Mucosa of stomach (tissue), 1 donor: ENCODE measurements around the gene RGS6.

Source experiments
- H3K27me3 ChIP-seq: one replicate; pipeline ENCODE4 v1.7.0; 2013; ENCODE audit warnings: mild to moderate bottlenecking, low read length; ENCODE audit not compliant: control insufficient read depth, insufficient read depth
- H3K36me3 ChIP-seq: one replicate; pipeline ENCODE4 v1.7.0; 2013; ENCODE audit warnings: low read length; ENCODE audit not compliant: control insufficient read depth, insufficient read depth
- H3K4me1 ChIP-seq: one replicate; pipeline ENCODE4 v1.7.0; 2013; ENCODE audit warnings: mild to moderate bottlenecking, low read length; ENCODE audit not compliant: control insufficient read depth, insufficient read depth
- H3K4me3 ChIP-seq: one replicate; pipeline ENCODE4 v1.7.0; 2013; ENCODE audit warnings: low read length
- H3K9ac ChIP-seq: one replicate; pipeline ENCODE4 v1.7.0; 2013; ENCODE audit warnings: mild to moderate bottlenecking, low read length, moderate library complexity
- H3K9me3 ChIP-seq: one replicate; pipeline ENCODE4 v1.7.0; 2013; ENCODE audit warnings: mild to moderate bottlenecking, low read length, moderate library complexity; ENCODE audit not compliant: control insufficient read depth
- donor health status: Pancreatic carcinoma.

The RGS6 gene

DNA sequence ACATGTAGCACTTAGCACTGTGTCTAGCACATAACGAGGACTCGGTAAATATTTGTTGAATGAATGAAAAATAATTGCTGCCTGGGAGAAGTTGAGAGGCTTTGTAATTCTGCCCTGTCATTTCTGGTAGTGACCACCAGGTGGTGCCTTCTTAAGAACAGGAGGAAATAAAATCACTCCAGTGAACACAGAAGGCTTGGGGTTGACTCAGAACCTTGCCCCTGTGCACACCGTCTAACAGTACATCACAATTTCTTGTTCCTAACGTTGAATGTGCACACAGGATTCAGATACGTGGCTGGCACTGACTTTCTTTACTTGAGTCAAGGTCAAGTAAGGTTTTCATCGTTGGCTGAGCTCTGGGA, 91.8 kb downstream of the RGS6 start:
- Histone ChIP-seq H3K4me1 (no peaks in the 10 kb centered on the region), H3K9me3 (no peaks in the 10 kb centered on the region), H3K4me3 (no peak overlapping the region), H3K9ac (no peak overlapping the region), H3K27me3 (no peaks in the 10 kb centered on the region), H3K36me3 (no peaks in the 10 kb centered on the region)

DNA sequence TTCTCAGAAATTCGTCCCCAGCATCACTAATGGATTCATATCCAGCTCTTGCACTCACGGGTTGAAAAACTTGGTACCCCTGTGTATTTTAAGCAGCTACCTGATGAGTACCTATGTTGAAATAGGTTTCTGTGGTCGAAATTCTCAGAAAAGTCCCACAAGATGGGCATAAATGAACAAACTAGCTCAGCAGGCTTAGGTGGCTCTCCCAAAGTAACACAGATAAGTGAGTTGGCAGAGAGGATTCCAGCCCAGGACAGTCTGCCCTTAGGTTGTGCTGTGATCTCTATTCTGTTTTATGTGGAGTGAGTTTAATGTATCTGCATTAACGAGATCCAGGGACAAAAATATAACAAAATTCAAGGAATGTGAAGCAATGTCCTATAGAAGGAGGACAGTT, 92.3 kb downstream of the RGS6 start:
- no peaks in the 10 kb centered on the region for H3K4me1 ChIP-seq
- no peak overlapping the region for H3K4me3 ChIP-seq
- no peaks in the 10 kb centered on the region for H3K36me3 ChIP-seq
- H3K27me3 ChIP-seq = no peaks in the 10 kb centered on the region
- H3K9me3 ChIP-seq = no peaks in the 10 kb centered on the region
- H3K9ac ChIP-seq = no peak overlapping the region

- Histone ChIP-seq H3K36me3 (no peaks in the 10 kb centered on the region), H3K4me3 (no peak overlapping the region), H3K27me3 (no peaks in the 10 kb centered on the region), H3K4me1 (no peaks in the 10 kb centered on the region), H3K9ac (no peak overlapping the region), H3K9me3 (no peaks in the 10 kb centered on the region)
These were observed 94.3 kb downstream of the RGS6 start for GRCh38 chr14:72026536-72026935.

DNA sequence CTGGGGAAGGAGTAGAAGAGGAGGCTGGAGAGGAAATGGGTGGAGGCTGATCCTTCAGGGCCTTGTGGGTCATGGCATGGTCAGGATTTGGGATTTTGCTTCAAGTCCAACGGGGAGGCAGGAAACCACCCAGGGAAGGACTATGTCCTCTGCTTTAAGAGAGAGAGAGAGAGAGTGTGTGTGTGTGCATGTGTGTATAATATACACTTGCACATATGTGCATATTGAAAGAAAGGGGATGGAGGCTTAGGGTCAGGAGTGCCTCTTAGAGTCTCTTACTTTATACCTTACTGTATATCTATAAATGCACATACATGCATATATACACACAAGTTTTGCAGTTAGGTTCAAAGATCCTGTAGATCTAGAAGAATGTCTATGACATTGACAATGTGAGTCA, 94.8 kb downstream of the RGS6 start:
- Histone ChIP-seq H3K4me3 (no peak overlapping the region), H3K4me1 (no peaks in the 10 kb centered on the region), H3K9me3 (no peaks in the 10 kb centered on the region), H3K36me3 (no peaks in the 10 kb centered on the region), H3K9ac (no peak overlapping the region), H3K27me3 (no peaks in the 10 kb centered on the region)

- Histone ChIP-seq H3K9ac (no peak overlapping the region), H3K36me3 (no peaks in the 10 kb centered on the region), H3K27me3 (no peaks in the 10 kb centered on the region), H3K4me1 (no peaks in the 10 kb centered on the region), H3K9me3 (no peaks in the 10 kb centered on the region), H3K4me3 (no peak overlapping the region)
These were observed 101.1 kb downstream of the RGS6 start for GRCh38 chr14:72033365-72033764.

DNA sequence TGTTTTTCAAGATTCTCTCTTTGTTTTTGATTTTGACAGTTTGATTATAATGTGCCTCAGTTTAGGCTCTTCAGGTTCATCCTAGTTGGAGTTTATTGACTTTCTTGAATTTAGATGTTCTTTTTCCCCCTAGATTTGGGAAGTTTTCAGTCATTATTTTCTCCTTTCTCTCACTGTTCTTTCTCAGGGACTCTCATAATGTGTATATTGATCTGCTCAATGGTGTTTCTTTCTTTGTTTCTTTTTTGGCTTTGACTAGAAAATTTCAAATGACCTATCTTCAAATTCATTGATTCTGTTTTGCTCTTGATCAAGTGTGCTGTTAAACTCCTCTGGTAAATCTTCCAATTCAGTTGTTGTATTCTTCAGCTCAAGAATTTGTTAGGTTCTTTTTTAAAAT, 108.3 kb downstream of the RGS6 start:
- Histone ChIP-seq H3K27me3 (no peaks in the 10 kb centered on the region), H3K9ac (no peak overlapping the region), H3K4me1 (no peaks in the 10 kb centered on the region), H3K4me3 (no peak overlapping the region), H3K36me3 (no peaks in the 10 kb centered on the region), H3K9me3 (no peaks in the 10 kb centered on the region)

DNA sequence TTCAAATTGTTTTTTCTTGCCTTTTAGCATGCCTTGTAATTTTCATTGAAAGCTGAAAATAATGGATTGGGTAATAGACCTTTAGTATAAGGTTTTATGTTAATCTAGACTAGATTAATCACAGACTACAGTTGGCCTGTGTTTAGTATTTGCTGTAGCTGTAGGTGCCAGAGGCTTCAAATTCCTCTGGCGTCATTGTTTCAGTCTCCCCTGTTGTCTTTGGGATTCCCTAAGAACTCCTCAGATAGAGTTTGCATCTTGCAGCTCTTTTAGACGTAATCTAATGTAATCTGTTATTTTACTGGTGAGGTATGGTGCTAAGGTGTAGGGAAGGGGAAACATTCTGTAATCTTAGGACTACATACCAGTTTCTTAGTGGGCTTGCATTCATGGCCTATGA, 113.0 kb downstream of the RGS6 start:
- no peak overlapping the region for H3K4me3 ChIP-seq
- no peaks in the 10 kb centered on the region for H3K9me3 ChIP-seq
- no peaks in the 10 kb centered on the region for H3K36me3 ChIP-seq
- no peaks in the 10 kb centered on the region for H3K27me3 ChIP-seq
- H3K9ac ChIP-seq = no peak overlapping the region
- no peaks in the 10 kb centered on the region for H3K4me1 ChIP-seq

GRCh38 chr14:72045885-72046284, 113.7 kb downstream of the RGS6 start:
- H3K27me3 ChIP-seq = no peaks in the 10 kb centered on the region
- no peak overlapping the region for H3K9ac ChIP-seq
- no peaks in the 10 kb centered on the region for H3K4me1 ChIP-seq
- no peaks in the 10 kb centered on the region for H3K9me3 ChIP-seq
- no peaks in the 10 kb centered on the region for H3K36me3 ChIP-seq
- H3K4me3 ChIP-seq = no peak overlapping the region

DNA sequence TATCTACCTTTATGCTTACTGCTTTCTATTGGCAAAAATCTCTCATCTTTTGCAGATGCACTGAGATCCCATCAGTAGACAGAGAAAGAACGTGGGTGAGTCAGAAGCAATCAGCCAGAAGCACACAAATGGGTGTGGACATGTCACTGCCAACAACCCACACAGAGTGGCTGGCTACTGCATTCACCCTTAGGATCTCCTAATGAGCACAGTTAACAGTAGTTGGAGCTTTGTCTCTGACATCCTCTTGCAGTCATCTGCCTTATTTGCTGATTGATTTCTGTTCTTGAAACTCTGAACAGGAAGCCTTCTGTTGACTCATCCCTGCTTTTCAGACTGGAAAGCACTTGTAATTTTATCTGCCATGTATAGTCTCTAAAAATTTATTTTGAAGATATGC, 117.2 kb downstream of the RGS6 start:
- Histone ChIP-seq H3K9me3 (no peaks in the 10 kb centered on the region), H3K27me3 (no peaks in the 10 kb centered on the region), H3K36me3 (no peaks in the 10 kb centered on the region), H3K9ac (no peak overlapping the region), H3K4me3 (no peak overlapping the region), H3K4me1 (no peaks in the 10 kb centered on the region)

DNA sequence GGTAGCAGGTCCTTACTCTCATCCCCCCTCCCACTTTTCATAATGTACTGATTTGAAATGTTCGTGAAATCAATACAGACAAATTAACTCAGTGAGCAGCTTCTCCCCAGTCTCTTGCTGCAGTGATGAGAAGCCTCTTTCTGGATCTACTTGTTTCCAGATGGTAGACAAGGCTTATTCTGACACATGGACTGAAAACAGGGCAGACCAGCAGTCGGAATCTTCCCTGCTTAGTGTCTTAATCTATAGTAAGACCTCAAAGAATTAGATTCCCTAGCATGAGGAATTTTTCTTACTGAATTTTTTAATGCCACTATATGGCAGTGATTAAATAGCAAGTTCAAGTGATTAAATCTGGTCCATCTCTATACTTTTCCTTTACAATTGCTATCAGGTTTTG, 120.1 kb downstream of the RGS6 start:
- Histone ChIP-seq H3K36me3 (no peaks in the 10 kb centered on the region), H3K27me3 (no peaks in the 10 kb centered on the region), H3K4me3 (no peak overlapping the region), H3K4me1 (no peaks in the 10 kb centered on the region), H3K9me3 (no peaks in the 10 kb centered on the region), H3K9ac (no peak overlapping the region)

- no peaks in the 10 kb centered on the region for H3K9me3 ChIP-seq
- H3K4me3 ChIP-seq = no peak overlapping the region
- no peaks in the 10 kb centered on the region for H3K4me1 ChIP-seq
- no peaks in the 10 kb centered on the region for H3K27me3 ChIP-seq
- no peak overlapping the region for H3K9ac ChIP-seq
- no peaks in the 10 kb centered on the region for H3K36me3 ChIP-seq
These were observed 121.4 kb downstream of the RGS6 start for GRCh38 chr14:72053651-72054050.

DNA sequence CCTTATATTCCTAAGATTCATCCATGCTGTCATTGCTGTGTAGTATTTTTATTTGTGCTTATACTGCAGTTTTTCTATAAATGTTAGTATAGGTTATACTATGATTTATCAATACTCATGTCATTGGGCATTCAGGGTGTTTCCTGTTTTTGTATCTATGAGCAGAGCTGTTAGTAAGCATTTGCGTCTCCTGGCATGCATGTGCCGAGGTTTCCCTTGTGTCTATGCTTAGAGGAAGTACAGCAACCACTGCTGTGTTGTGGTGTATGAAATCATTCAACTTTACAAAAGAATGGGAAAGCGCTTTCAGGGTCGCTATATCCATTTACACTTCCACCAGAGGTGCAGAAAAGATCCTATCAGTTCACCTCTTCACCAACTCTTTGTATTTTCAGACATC, 122.7 kb downstream of the RGS6 start:
- Histone ChIP-seq H3K27me3 (no peaks in the 10 kb centered on the region), H3K9me3 (no peaks in the 10 kb centered on the region), H3K9ac (no peak overlapping the region), H3K36me3 (no peaks in the 10 kb centered on the region), H3K4me1 (no peaks in the 10 kb centered on the region), H3K4me3 (no peak overlapping the region)

DNA sequence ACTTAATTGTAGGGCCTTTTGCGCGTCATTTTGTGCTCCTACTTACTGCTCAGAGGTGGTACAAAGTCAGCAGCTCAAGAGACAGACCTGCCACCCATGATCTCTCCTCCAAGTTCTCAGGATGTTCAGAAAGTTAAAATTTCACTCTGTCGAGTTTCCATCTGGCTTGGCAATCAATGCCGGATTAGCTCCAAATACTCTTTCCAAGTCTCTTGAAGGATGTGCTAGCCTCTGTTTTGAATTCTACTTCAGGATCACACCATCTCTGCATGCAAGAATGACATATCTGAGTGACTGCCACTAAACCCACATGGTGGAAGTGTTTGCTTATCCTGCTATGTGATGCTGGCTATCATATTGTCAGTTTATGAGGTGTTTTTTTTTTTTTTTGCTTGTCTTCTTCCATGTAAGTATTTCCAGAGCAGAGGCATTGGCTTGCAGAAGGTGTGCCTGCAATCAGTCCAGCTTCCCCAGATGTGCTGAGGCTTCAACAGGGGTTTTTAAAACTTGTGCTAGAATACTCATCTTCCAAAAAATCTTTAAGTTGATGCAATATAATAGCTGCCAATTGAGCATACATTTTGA, 125.6 kb downstream of the RGS6 start:
- no peaks in the 10 kb centered on the region for H3K4me1 ChIP-seq
- H3K36me3 ChIP-seq = no peaks in the 10 kb centered on the region
- no peaks in the 10 kb centered on the region for H3K27me3 ChIP-seq
- H3K9ac ChIP-seq = no peak overlapping the region
- no peak overlapping the region for H3K4me3 ChIP-seq
- no peaks in the 10 kb centered on the region for H3K9me3 ChIP-seq
